Liver (tissue), 9 donors: ENCODE measurements around the gene THOC2. TPM values are rescaled to one million over a fixed set of nuclear protein-coding genes. Genes with fewer than 3 reads are reported as not detected.

Experiments
- DNase-seq: peaks from one replicate; pipeline ENCODE4 v3.0.0-alpha.2; 2017; ENCODE audit warnings: low spot score
- H3K27ac ChIP-seq, 2 donors: one replicate each; pipeline ENCODE4 v1.7.0; 2013; ENCODE audit warnings: inconsistent platforms in 2 of 2, low read length in 2 of 2, control low read depth in 1 of 2, low read depth in 1 of 2, mild to moderate bottlenecking in 1 of 2
- H3K27me3 ChIP-seq, 4 donors: one replicate each; pipeline versions ENCODE4 v1.6.1 to v1.7.0; 2013; ENCODE audit warnings: low read length in 3 of 4, inconsistent platforms in 1 of 4, mild to moderate bottlenecking in 1 of 4, moderate library complexity in 1 of 4; ENCODE audit not compliant: control insufficient read depth in 4 of 4, insufficient read depth in 4 of 4
- H3K36me3 ChIP-seq, 4 donors: one replicate each; pipeline versions ENCODE4 v1.6.1 to v1.7.0; 2013; ENCODE audit warnings: low read length in 3 of 4, mild to moderate bottlenecking in 3 of 4, low read depth in 1 of 4, moderate library complexity in 1 of 4; ENCODE audit not compliant: control insufficient read depth in 4 of 4, insufficient read depth in 3 of 4
- H3K4me1 ChIP-seq, 4 donors: one replicate each; pipeline versions ENCODE4 v1.6.1 to v1.7.0; 2013; ENCODE audit warnings: low read length in 3 of 4, mild to moderate bottlenecking in 3 of 4, moderate library complexity in 1 of 4; ENCODE audit not compliant: control insufficient read depth in 4 of 4, insufficient read depth in 4 of 4
- H3K4me3 ChIP-seq, 3 donors: one replicate each; pipeline versions ENCODE4 v1.6.1 to v1.7.0; 2013; ENCODE audit warnings: low read length in 3 of 3, control low read depth in 1 of 3, low read depth in 1 of 3, mild to moderate bottlenecking in 1 of 3
- H3K9ac ChIP-seq, 2 donors: one replicate each; pipeline ENCODE4 v1.7.0; 2013; ENCODE audit warnings: low read length in 2 of 2, mild to moderate bottlenecking in 2 of 2, moderate library complexity in 2 of 2, control low read depth in 1 of 2, low read depth in 1 of 2
- H3K9me3 ChIP-seq, 4 donors: one replicate each; pipeline versions ENCODE4 v1.6.1 to v1.7.0; 2013; ENCODE audit warnings: low read length in 3 of 4; ENCODE audit not compliant: control insufficient read depth in 4 of 4
- EGR1 ChIP-seq, 2 donors: IDR thresholded peaks; 2 replicates each; pipeline ENCODE4 v1.6.1; 2016 to 2018; ENCODE audit warnings: antibody characterized with exemption in 2 of 2, low read depth in 2 of 2
- FOXA1 ChIP-seq: IDR thresholded peaks from 2 replicates; pipeline ENCODE4 v1.6.1; 2016; ENCODE audit warnings: antibody characterized with exemption
- GABPA ChIP-seq, 2 donors: IDR thresholded peaks in 1 of 2; conservative IDR thresholded peaks in 1 of 2; 2 replicates each; pipeline ENCODE4 v1.6.1; 2016; ENCODE audit warnings: antibody characterized with exemption in 2 of 2, mild to moderate bottlenecking in 1 of 2, moderate library complexity in 1 of 2
- HNF4A ChIP-seq, 2 donors: conservative IDR thresholded peaks; 2 replicates each; pipeline ENCODE4 v1.6.1; 2016; ENCODE audit warnings: antibody characterized with exemption in 2 of 2, mild to moderate bottlenecking in 2 of 2
- HNF4G ChIP-seq: IDR thresholded peaks from 2 replicates; pipeline ENCODE4 v1.6.1; 2016; ENCODE audit warnings: antibody characterized with exemption
- JUND ChIP-seq, 2 donors: IDR thresholded peaks; 2 replicates each; pipeline ENCODE4 v1.6.1; 2016; ENCODE audit warnings: antibody characterized with exemption in 2 of 2
- NR2F2 ChIP-seq: IDR thresholded peaks from 2 replicates; pipeline ENCODE4 v1.6.1; 2016; ENCODE audit warnings: antibody characterized with exemption
- RAD21 ChIP-seq, 2 donors: IDR thresholded peaks; 2 replicates each; pipeline ENCODE4 v1.6.1; 2016; ENCODE audit warnings: antibody characterized with exemption in 2 of 2, mild to moderate bottlenecking in 2 of 2
- RXRA ChIP-seq, 2 donors: IDR thresholded peaks; 2 replicates each; pipeline ENCODE4 v1.6.1; 2017 to 2018; ENCODE audit warnings: antibody characterized with exemption in 2 of 2, mild to moderate bottlenecking in 1 of 2
- SP1 ChIP-seq: IDR thresholded peaks from 2 replicates; pipeline ENCODE4 v1.6.1; 2018; ENCODE audit warnings: antibody characterized with exemption, mild to moderate bottlenecking
- TAF1 ChIP-seq: conservative IDR thresholded peaks from 2 replicates; pipeline ENCODE4 v1.6.1; 2016; ENCODE audit warnings: antibody characterized with exemption, mild to moderate bottlenecking
- WGBS: extraction: QIAGEN DNeasy Blood & Tissue Kit; methylation state at CpG from one replicate; pipeline ENCODE4 v1.1.7; 2013; 5-methylcytosine and 5-hydroxymethylcytosine counted together
- polyA plus RNA-seq, 2 donors: library from polyadenylated mRNA; stranded (reverse) in 1 of 2; unstranded in 1 of 2; fragments of 200-250 nt in 1 of 2; fragments of >200 nt in 1 of 2; fragmentation: Nextera tagmentation in 1 of 2; extraction: Ambion mirVana in 1 of 2; gene quantifications; one replicate each; pipeline versions ENCODE4 v1.2.1 to v1.2.3, GENCODE V29; 2013 to 2015
- total RNA-seq, 2 donors: library from RNA; depleted of rRNA; stranded (reverse); fragments of >200 nt; gene quantifications; one replicate each; pipeline ENCODE4 v1.2.3, GENCODE V29; 2014
- TF ChIP-seq, protein P1 (sequence below): fragments of 150-350 bp; IDR thresholded peaks from 2 replicates; pipeline ENCODE4 v1.5.1; 2017; ENCODE audit warnings: improper control_type of control experiment, low read depth, low read length; ENCODE audit not compliant: missing input control
- TF ChIP-seq, protein P2 (sequence below): IDR thresholded peaks from 2 replicates; pipeline ENCODE4 v1.6.1; 2016; ENCODE audit warnings: antibody characterized with exemption, mild to moderate bottlenecking
- TF ChIP-seq, protein P3 (sequence below): IDR thresholded peaks from 2 replicates; pipeline ENCODE4 v1.6.1; 2016; ENCODE audit warnings: antibody characterized with exemption
- TF ChIP-seq, protein P4 (sequence below): IDR thresholded peaks from 2 replicates; pipeline ENCODE4 v1.6.1; 2016; ENCODE audit warnings: antibody characterized with exemption
- TF ChIP-seq, protein P5 (sequence below): IDR thresholded peaks from 2 replicates; pipeline ENCODE4 v1.6.1; 2016; ENCODE audit warnings: antibody characterized with exemption
- donor health status: healthy.
- donor health status: healthy.
- donor health status: healthy.
- donor health status: healthy.
- donor health status: healthy.

The THOC2 gene
- total and polyA plus RNA-seq, 4 donors: 10.6 to 55.9 (median 40.7) TPM

DNA sequence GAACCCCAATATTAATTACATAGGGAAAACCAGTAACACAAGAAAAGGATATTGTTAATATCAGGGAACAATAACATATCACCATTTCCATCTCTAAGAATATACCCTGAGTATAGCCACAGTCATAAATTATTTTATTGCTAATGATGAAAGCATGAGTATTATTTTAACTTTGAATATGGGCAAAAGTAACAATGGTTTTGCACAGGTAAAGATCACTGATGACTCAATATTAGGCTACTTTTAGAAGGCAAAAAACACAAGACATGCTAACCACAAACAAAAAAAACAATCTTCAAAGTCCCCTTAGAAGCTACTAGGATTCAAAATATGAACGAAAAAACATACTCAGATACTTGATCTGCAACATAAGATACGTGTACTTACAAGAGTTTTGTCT lies 36.5 kb downstream of the THOC2 start:
- Histone ChIP-seq H3K27ac (no peak overlapping the region), H3K9ac (no peak overlapping the region), H3K36me3 (peaks cover 0 to 3% (median 0%) of the 10 kb centered on the region in 4 donors), H3K4me3 (no peak overlapping the region), H3K27me3 (no peaks in the 10 kb centered on the region), H3K4me1 (no peaks in the 10 kb centered on the region), H3K9me3 (no peaks in the 10 kb centered on the region)
- no peak for TF ChIP-seq JUND (IDR thresholded peaks at IDR 0.05)
- TF ChIP-seq, protein P1, sequence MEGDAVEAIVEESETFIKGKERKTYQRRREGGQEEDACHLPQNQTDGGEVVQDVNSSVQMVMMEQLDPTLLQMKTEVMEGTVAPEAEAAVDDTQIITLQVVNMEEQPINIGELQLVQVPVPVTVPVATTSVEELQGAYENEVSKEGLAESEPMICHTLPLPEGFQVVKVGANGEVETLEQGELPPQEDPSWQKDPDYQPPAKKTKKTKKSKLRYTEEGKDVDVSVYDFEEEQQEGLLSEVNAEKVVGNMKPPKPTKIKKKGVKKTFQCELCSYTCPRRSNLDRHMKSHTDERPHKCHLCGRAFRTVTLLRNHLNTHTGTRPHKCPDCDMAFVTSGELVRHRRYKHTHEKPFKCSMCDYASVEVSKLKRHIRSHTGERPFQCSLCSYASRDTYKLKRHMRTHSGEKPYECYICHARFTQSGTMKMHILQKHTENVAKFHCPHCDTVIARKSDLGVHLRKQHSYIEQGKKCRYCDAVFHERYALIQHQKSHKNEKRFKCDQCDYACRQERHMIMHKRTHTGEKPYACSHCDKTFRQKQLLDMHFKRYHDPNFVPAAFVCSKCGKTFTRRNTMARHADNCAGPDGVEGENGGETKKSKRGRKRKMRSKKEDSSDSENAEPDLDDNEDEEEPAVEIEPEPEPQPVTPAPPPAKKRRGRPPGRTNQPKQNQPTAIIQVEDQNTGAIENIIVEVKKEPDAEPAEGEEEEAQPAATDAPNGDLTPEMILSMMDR: no peak
- TF ChIP-seq FOXA1: no peak
- no peak for TF ChIP-seq HNF4G
- TF ChIP-seq, protein P2, sequence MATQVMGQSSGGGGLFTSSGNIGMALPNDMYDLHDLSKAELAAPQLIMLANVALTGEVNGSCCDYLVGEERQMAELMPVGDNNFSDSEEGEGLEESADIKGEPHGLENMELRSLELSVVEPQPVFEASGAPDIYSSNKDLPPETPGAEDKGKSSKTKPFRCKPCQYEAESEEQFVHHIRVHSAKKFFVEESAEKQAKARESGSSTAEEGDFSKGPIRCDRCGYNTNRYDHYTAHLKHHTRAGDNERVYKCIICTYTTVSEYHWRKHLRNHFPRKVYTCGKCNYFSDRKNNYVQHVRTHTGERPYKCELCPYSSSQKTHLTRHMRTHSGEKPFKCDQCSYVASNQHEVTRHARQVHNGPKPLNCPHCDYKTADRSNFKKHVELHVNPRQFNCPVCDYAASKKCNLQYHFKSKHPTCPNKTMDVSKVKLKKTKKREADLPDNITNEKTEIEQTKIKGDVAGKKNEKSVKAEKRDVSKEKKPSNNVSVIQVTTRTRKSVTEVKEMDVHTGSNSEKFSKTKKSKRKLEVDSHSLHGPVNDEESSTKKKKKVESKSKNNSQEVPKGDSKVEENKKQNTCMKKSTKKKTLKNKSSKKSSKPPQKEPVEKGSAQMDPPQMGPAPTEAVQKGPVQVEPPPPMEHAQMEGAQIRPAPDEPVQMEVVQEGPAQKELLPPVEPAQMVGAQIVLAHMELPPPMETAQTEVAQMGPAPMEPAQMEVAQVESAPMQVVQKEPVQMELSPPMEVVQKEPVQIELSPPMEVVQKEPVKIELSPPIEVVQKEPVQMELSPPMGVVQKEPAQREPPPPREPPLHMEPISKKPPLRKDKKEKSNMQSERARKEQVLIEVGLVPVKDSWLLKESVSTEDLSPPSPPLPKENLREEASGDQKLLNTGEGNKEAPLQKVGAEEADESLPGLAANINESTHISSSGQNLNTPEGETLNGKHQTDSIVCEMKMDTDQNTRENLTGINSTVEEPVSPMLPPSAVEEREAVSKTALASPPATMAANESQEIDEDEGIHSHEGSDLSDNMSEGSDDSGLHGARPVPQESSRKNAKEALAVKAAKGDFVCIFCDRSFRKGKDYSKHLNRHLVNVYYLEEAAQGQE: no peak
- no peak for TF ChIP-seq HNF4A (conservative IDR thresholded peaks at IDR 0.05)
- TF ChIP-seq, protein P3, sequence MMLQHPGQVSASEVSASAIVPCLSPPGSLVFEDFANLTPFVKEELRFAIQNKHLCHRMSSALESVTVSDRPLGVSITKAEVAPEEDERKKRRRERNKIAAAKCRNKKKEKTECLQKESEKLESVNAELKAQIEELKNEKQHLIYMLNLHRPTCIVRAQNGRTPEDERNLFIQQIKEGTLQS: no peak
- TF ChIP-seq, protein P4, sequence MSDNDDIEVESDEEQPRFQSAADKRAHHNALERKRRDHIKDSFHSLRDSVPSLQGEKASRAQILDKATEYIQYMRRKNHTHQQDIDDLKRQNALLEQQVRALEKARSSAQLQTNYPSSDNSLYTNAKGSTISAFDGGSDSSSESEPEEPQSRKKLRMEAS: no peak
- TF ChIP-seq GABPA (IDR thresholded peaks at IDR 0.05 in 1 of 2, conservative IDR thresholded peaks at IDR 0.05 in 1 of 2): no peak
- TF ChIP-seq EGR1 (IDR thresholded peaks at IDR 0.05; ENCODE audit: low read depth in 2 of 2): no peak
- no peak for TF ChIP-seq RXRA (IDR thresholded peaks at IDR 0.05)
- TF ChIP-seq NR2F2: no peak
- DNase-seq: no peak
- 87% methylated on average over 2 of the region's 2 CpGs for WGBS

DNA sequence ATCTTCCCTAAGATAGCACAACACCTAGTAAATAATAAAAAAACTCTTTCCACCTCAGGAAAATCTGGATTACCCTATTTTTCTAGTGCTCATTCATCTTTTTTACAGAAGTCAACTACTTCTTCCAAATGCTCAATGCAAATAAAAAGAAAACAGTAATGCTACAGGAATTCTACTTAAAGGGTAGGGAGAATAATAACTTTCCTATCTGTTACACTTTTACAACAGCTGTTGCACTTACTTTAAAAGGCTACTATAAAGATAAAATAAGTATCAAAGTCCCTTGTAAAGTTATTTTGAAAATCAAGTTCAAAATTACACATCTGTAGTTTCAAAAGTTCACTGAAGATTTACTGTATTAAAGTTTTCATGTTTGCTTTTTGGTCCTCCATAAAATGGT lies 37.6 kb downstream of the THOC2 start:
- no peak for DNase-seq
- Histone ChIP-seq H3K27ac (no peak overlapping the region), H3K9me3 (no peaks in the 10 kb centered on the region), H3K9ac (no peak overlapping the region), H3K4me1 (no peaks in the 10 kb centered on the region), H3K36me3 (peaks cover 0 to 3% (median 0%) of the 10 kb centered on the region in 4 donors), H3K4me3 (no peak overlapping the region), H3K27me3 (no peaks in the 10 kb centered on the region)
- TF ChIP-seq SP1 (no peak), RAD21 (IDR thresholded peaks at IDR 0.05) (no peak), NR2F2 (no peak), TAF1 (no peak), GABPA (IDR thresholded peaks at IDR 0.05 in 1 of 2, conservative IDR thresholded peaks at IDR 0.05 in 1 of 2) (no peak)
- TF ChIP-seq, protein P2: no peak
- TF ChIP-seq, protein P5, sequence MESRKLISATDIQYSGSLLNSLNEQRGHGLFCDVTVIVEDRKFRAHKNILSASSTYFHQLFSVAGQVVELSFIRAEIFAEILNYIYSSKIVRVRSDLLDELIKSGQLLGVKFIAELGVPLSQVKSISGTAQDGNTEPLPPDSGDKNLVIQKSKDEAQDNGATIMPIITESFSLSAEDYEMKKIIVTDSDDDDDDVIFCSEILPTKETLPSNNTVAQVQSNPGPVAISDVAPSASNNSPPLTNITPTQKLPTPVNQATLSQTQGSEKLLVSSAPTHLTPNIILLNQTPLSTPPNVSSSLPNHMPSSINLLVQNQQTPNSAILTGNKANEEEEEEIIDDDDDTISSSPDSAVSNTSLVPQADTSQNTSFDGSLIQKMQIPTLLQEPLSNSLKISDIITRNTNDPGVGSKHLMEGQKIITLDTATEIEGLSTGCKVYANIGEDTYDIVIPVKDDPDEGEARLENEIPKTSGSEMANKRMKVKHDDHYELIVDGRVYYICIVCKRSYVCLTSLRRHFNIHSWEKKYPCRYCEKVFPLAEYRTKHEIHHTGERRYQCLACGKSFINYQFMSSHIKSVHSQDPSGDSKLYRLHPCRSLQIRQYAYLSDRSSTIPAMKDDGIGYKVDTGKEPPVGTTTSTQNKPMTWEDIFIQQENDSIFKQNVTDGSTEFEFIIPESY: no peak
